ENCODE results near the gene CYP46A1.

DNA sequence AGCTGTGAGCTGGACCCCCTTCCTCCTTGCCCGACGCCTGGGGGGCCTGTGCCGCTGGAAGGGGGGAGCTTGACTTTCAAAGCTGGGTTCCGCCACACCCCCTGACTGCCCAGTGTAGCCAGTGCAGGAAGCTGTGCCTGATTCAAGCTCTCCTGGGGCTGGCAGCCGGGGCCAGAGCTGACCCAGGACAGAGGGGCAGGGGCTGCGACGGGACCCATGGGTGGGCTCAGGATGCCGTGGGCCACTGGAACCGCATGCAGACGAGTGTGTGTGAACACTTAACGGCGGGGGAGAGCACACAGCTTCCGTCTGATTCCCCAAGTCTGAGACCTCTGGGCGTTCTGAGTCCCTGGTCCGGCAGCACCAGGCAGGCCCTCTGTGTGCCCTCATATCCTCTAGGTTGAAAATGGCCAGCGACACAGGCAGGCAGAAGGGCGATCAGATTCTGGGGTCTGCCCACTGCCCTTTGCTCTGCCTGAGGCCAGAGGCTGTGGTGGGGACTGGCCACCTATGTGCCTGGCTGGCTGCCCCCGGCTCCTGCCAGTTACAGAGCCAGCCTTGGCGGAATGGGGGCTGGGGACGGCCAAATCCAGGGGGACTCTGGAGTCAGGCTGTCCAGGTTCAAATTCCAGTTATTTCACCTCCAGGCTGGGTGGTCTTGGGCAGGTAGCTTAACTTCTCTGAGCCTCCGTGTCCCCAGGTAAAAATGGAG is 54.0 kb downstream of the CYP46A1 start:
- TF ChIP-seq, protein P1, sequence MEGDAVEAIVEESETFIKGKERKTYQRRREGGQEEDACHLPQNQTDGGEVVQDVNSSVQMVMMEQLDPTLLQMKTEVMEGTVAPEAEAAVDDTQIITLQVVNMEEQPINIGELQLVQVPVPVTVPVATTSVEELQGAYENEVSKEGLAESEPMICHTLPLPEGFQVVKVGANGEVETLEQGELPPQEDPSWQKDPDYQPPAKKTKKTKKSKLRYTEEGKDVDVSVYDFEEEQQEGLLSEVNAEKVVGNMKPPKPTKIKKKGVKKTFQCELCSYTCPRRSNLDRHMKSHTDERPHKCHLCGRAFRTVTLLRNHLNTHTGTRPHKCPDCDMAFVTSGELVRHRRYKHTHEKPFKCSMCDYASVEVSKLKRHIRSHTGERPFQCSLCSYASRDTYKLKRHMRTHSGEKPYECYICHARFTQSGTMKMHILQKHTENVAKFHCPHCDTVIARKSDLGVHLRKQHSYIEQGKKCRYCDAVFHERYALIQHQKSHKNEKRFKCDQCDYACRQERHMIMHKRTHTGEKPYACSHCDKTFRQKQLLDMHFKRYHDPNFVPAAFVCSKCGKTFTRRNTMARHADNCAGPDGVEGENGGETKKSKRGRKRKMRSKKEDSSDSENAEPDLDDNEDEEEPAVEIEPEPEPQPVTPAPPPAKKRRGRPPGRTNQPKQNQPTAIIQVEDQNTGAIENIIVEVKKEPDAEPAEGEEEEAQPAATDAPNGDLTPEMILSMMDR (conservative IDR thresholded peaks at IDR 0.05) = no peak
- no peak for TF ChIP-seq EZH2 (IDR thresholded peaks at IDR 0.05; ENCODE audit: low read depth)
